Choroid plexus epithelial cell (primary cell): ENCODE measurements around the gene ESF1.

Source experiments
- DNase-seq: peaks from one replicate; pipeline ENCODE4 v3.0.0-alpha.2; 2010; ENCODE audit warnings: low read depth
- H3K4me3 ChIP-seq: 2 replicates; pipeline ENCODE4 v1.5.1; 2011; ENCODE audit warnings: low read depth, mild to moderate bottlenecking, control low read depth, low read length, moderate library complexity
- CTCF ChIP-seq: conservative IDR thresholded peaks from 2 replicates; pipeline ENCODE4 v1.5.1; 2011; ENCODE audit warnings: low read depth, mild to moderate bottlenecking, control low read depth, inconsistent platforms, low read length, moderate library complexity

ESF1 gene

GRCh38 chr20:13670160-13670559, 114.6 kb downstream of the ESF1 start:
- no peak for TF ChIP-seq CTCF
- H3K4me3 ChIP-seq: no peak overlapping the region
- DNase-seq: no peak

GRCh38 chr20:13665709-13666395, 118.9 kb downstream of the ESF1 start:
- no peak for TF ChIP-seq CTCF
- DNase-seq: no peak

More at GRCh38 chr20:13665709-13666395, 118.9 kb downstream of the ESF1 start:
- no peak overlapping the region for H3K4me3 ChIP-seq
